GM19351 (cell line): ENCODE measurements around the gene F10.
"Not testable (repeated sequence)": the region's sequence is repeated elsewhere in the genome, so short reads cannot be mapped to it uniquely, and the experiment has no call there.

Source experiments
- ATAC-seq: cut with Tn5 transposase; IDR thresholded peaks from one replicate; pipeline ENCODE4 v1.9.1; 2021; ENCODE audit warnings: mild to moderate bottlenecking, moderate library complexity; ENCODE audit not compliant: unreplicated experiment

F10 gene

GRCh38 chr13:113150550-113151365 is 28.2 kb downstream of the F10 start:
- ATAC-seq, result no peak

- ATAC-seq, result no peak
Measured at GRCh38 chr13:113151745-113152690, 29.4 kb downstream of the F10 start.

GRCh38 chr13:113152691-113152983 is 30.0 kb downstream of the F10 start:
- ATAC-seq, result no peak

GRCh38 chr13:113152984-113153809 is 30.6 kb downstream of the F10 start:
- no peak for ATAC-seq

- no peak for ATAC-seq
Measured at GRCh38 chr13:113153810-113154748, 31.5 kb downstream of the F10 start.

- no peak for ATAC-seq
Measured at GRCh38 chr13:113155201-113155600, 32.6 kb downstream of the F10 start.

GRCh38 chr13:113155982-113156655 is 33.5 kb downstream of the F10 start:
- no peak for ATAC-seq

- ATAC-seq, result no peak
Measured at GRCh38 chr13:113157206-113157928, 34.8 kb downstream of the F10 start.

- ATAC-seq, result no peak
Measured at GRCh38 chr13:113157929-113158747, 35.5 kb downstream of the F10 start, which contains the start of gene PROZ. PROZ (plus strand) TSS chr13:113158648; CDS start chr13:113158661, 13 bp downstream.

GRCh38 chr13:113158946-113159345 is 36.3 kb downstream of the F10 start:
- ATAC-seq, result no peak

- no peak for ATAC-seq
Measured at GRCh38 chr13:113159701-113160100, 37.1 kb downstream of the F10 start.

GRCh38 chr13:113160983-113161382 is 38.4 kb downstream of the F10 start:
- no peak for ATAC-seq

- ATAC-seq, result no peak
Measured at GRCh38 chr13:113161433-113161832, 38.8 kb downstream of the F10 start.

GRCh38 chr13:113161975-113162374 is 39.4 kb downstream of the F10 start:
- not testable (repeated sequence) for ATAC-seq

- ATAC-seq, result no peak
Measured at GRCh38 chr13:113162783-113163685, 40.4 kb downstream of the F10 start.

- ATAC-seq, result no peak
Measured at GRCh38 chr13:113164492-113164891, 41.9 kb downstream of the F10 start.

- no peak for ATAC-seq
Measured at GRCh38 chr13:113166266-113166665, 43.7 kb downstream of the F10 start.
